Endothelial cell of umbilical vein (primary cell): ENCODE data around the gene OR3A2. TPM values are rescaled to one million over a fixed set of nuclear protein-coding genes. Genes with fewer than 3 reads are reported as not detected.
"Not testable (repeated sequence)": the region's sequence is repeated elsewhere in the genome, so short reads cannot be mapped to it uniquely, and the experiment has no call there.

Experiments
- BruUV-seq: library from RNA; stranded (reverse); fragments of 400-500 nt; replicated peaks from 2 replicates; lab custom pipeline; 2021; lab: Mats Ljungman, UMichigan
- CTCF ChIA-PET: fragments of 300-600, 350-600 bp; sonication (Branson Sonifier 250); formaldehyde crosslinking; loops from one replicate; lab custom pipeline; 2021; ENCODE audit warnings: antibody characterized with exemption, inconsistent platforms; lab: Charles Lee
- POLR2A ChIA-PET: fragments of 300-600, 350-600 bp; sonication (Branson Sonifier 250); formaldehyde crosslinking; loops from one replicate; lab custom pipeline; 2021; ENCODE audit warnings: antibody characterized with exemption, inconsistent platforms; lab: Charles Lee
- DNase-seq: peaks from one replicate; pipeline ENCODE4 v3.0.0-alpha.2; 2011; ENCODE audit warnings: low read depth, low spot score
- FAIRE-seq: peaks from 2 replicates; lab custom pipeline; 2011; peaks lifted over from hg19 to GRCh38; lab: Jason Lieb, UNC
- H2AFZ ChIP-seq: 2 replicates; pipeline ENCODE4 v1.6.0; 2012; ENCODE audit warnings: low read depth, low read length, control low read depth, inconsistent platforms
- H3K27ac ChIP-seq: 2 replicates; pipeline ENCODE4 v1.5.1; 2011; ENCODE audit warnings: low read depth, mild to moderate bottlenecking, control low read depth, low read length, moderate library complexity; ENCODE audit not compliant: insufficient read depth
- H3K27me3 ChIP-seq, 2 experiments: 2 replicates each; pipeline versions ENCODE4 v1.6.0 to v1.6.1; 2011; ENCODE audit warnings: low read length in 2 of 2, mixed read lengths in 1 of 2; ENCODE audit not compliant: control insufficient read depth in 2 of 2, insufficient read depth in 2 of 2
- H3K36me3 ChIP-seq, 2 experiments: 2 replicates in 1 of 2; 3 replicates in 1 of 2; pipeline ENCODE4 v1.5.1; 2011; ENCODE audit warnings: low read length in 2 of 2, mild to moderate bottlenecking in 1 of 2, moderate library complexity in 1 of 2; ENCODE audit not compliant: control insufficient read depth in 2 of 2, insufficient read depth in 2 of 2; ENCODE audit errors: extremely low read depth in 1 of 2
- H3K4me1 ChIP-seq: 3 replicates; pipeline ENCODE4 v1.5.1; 2011; ENCODE audit warnings: mild to moderate bottlenecking, low read length; ENCODE audit not compliant: control insufficient read depth, insufficient read depth; ENCODE audit errors: extremely low read depth
- H3K4me2 ChIP-seq: 2 replicates; pipeline ENCODE4 v1.6.1; 2011; ENCODE audit warnings: low read length, control low read depth, mixed read lengths; ENCODE audit not compliant: insufficient read depth
- H3K4me3 ChIP-seq, 3 experiments: fragments of 200-600 bp in 1 of 3; sonication (generic), shearing (Covaris generic) in 1 of 3; replicated peaks in 1 of 3; 2 replicates each; pipeline ENCODE4 v1.5.1; 2011 to 2016; ENCODE audit warnings: control low read depth in 3 of 3, low read length in 3 of 3, mild to moderate bottlenecking in 2 of 3, inconsistent platforms in 1 of 3, low read depth in 1 of 3, moderate library complexity in 1 of 3; ENCODE audit not compliant: insufficient read depth in 1 of 3
- H3K79me2 ChIP-seq: 2 replicates; pipeline ENCODE4 v1.6.0; 2012; ENCODE audit warnings: low read length, inconsistent platforms; ENCODE audit not compliant: control insufficient read depth, insufficient read depth
- H3K9ac ChIP-seq: replicated peaks from 2 replicates; pipeline ENCODE3; 2011; ENCODE audit warnings: low read length, control low read depth; ENCODE audit not compliant: insufficient read depth; ENCODE audit errors: extremely low read depth
- H3K9me1 ChIP-seq: replicated peaks from 3 replicates; pipeline ENCODE4 v1.6.0; 2011; ENCODE audit warnings: mild to moderate bottlenecking, low read length; ENCODE audit not compliant: control insufficient read depth, insufficient read depth; ENCODE audit errors: extremely low read depth
- H3K9me3 ChIP-seq: replicated peaks from 2 replicates; pipeline ENCODE4 v1.5.1; 2012; ENCODE audit warnings: low read length, inconsistent platforms; ENCODE audit not compliant: control insufficient read depth, insufficient read depth
- H4K20me1 ChIP-seq: replicated peaks from 2 replicates; pipeline ENCODE3; 2011; ENCODE audit warnings: mild to moderate bottlenecking, low read length; ENCODE audit not compliant: control insufficient read depth, insufficient read depth; ENCODE audit errors: extremely low read depth
- EZH2 ChIP-seq: IDR thresholded peaks from 2 replicates; pipeline ENCODE4 v1.6.1; 2012; ENCODE audit warnings: borderline replicate concordance, low read depth, mild to moderate bottlenecking, moderate library complexity, low read length, inconsistent platforms; ENCODE audit not compliant: severe bottlenecking
- FOS ChIP-seq: IDR thresholded peaks from 2 replicates; pipeline ENCODE4 v1.6.1; 2011; ENCODE audit warnings: mild to moderate bottlenecking, low read length, moderate library complexity, borderline replicate concordance; ENCODE audit not compliant: insufficient read depth
- GATA2 ChIP-seq: IDR thresholded peaks from 2 replicates; pipeline ENCODE4 v1.7.0; 2011; ENCODE audit warnings: low read depth, mild to moderate bottlenecking, moderate library complexity, mixed read lengths, low read length; ENCODE audit not compliant: insufficient read length, insufficient read depth
- JUN ChIP-seq: IDR thresholded peaks from 2 replicates; pipeline ENCODE4 v1.6.1; 2011; ENCODE audit warnings: borderline replicate concordance, low read depth; ENCODE audit not compliant: insufficient read length, insufficient read depth
- MYC ChIP-seq: IDR thresholded peaks from one replicate; pipeline ENCODE4 v1.6.1; 2011; ENCODE audit warnings: mild to moderate bottlenecking, low read depth, low read length
- POLR2A ChIP-seq: IDR thresholded peaks from 2 replicates; pipeline ENCODE4 v1.6.1; 2012; ENCODE audit warnings: low read depth, mild to moderate bottlenecking, control low read depth, low read length
- POLR2AphosphoS5 ChIP-seq: IDR thresholded peaks from 2 replicates; pipeline ENCODE4 v1.6.1; 2012; ENCODE audit warnings: low read depth, mild to moderate bottlenecking, control low read depth, low read length, moderate library complexity; ENCODE audit not compliant: insufficient read depth
- dilution Hi-C: fragments of 300-500 bp; cut with MboI; formaldehyde crosslinking; loops from one replicate; pipeline ENCODE4 v1.15.0; 2019; ENCODE audit warnings: low sequenced_read_pairs; ENCODE audit not compliant: extremely low pct_ligation_motif_present
- intact Hi-C: fragments of 100-400 bp; cut with micrococcal nuclease; formaldehyde crosslinking; loops from one replicate; pipeline ENCODE4 v1.10.0; 2022
- polyA plus RNA-seq, 4 experiments: library from polyadenylated mRNA; depleted of rRNA in 3 of 4; stranded (reverse) in 3 of 4; unstranded in 1 of 4; fragments of >200 nt; gene quantifications; 2 replicates each; pipeline versions ENCODE4 v1.2.1 to v1.2.3, GENCODE V29; 2011 to 2012; ENCODE audit warnings: missing spikeins in 1 of 4
- total RNA-seq: library from RNA; stranded (reverse); gene quantifications from 2 replicates; pipeline ENCODE4 v1.2.3, GENCODE V29; 2021
- TF ChIP-seq, protein P1 (sequence below), 2 donors: IDR thresholded peaks; 1 replicate in 1 of 2; 2 replicates in 1 of 2; pipeline ENCODE4 v1.5.1; 2011; ENCODE audit warnings: low read length in 2 of 2, mild to moderate bottlenecking in 2 of 2, moderate library complexity in 2 of 2, control low read depth in 1 of 2, inconsistent platforms in 1 of 2, low read depth in 1 of 2; ENCODE audit not compliant: insufficient read depth in 1 of 2; ENCODE audit errors: extremely low read depth in 1 of 2
- TF ChIP-seq, protein P2 (sequence below): IDR thresholded peaks from 2 replicates; pipeline ENCODE4 v1.6.1; 2011; ENCODE audit not compliant: insufficient read depth, insufficient read length

OR3A2 gene
- total and polyA plus RNA-seq, 2 donors (not counting 3 experiments of a cell fraction or from before 2014, with no cell fraction given) = 0.10 TPM; not detected in 1

DNA sequence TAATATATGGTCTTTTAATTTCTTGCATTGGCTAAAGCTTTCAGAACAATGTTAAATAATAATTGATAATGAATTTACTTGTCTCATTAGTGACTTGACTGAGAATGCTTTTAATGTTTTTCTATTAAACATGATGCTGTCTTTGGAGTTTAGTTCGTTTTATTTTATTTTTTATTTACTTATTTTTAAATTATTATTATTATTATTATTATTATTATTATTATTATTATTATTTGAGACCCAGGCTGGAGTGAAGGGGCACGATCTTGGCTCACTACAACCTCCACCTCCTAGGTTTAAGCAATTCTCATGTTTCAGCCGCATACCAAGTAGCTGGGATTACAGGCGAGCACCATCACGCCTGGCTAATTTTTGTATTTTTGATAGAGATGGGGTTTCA, 29.5 kb upstream of the OR3A2 start:
- no peaks in the 10 kb centered on the region for H3K9me3 ChIP-seq
- H4K20me1 ChIP-seq = no peaks in the 10 kb centered on the region
- H3K36me3 ChIP-seq = no peaks in the 10 kb centered on the region
- no peaks in the 10 kb centered on the region for H3K4me1 ChIP-seq
- H3K27me3 ChIP-seq = no peaks in the 10 kb centered on the region
- POLR2A ChIA-PET = no interaction called here
- no peak overlapping the region for H3K9ac ChIP-seq
- H3K79me2 ChIP-seq = no peaks in the 10 kb centered on the region
- TF ChIP-seq GATA2 = no peak
- no peak for TF ChIP-seq JUN
- no peak for TF ChIP-seq FOS
- TF ChIP-seq, protein P1, sequence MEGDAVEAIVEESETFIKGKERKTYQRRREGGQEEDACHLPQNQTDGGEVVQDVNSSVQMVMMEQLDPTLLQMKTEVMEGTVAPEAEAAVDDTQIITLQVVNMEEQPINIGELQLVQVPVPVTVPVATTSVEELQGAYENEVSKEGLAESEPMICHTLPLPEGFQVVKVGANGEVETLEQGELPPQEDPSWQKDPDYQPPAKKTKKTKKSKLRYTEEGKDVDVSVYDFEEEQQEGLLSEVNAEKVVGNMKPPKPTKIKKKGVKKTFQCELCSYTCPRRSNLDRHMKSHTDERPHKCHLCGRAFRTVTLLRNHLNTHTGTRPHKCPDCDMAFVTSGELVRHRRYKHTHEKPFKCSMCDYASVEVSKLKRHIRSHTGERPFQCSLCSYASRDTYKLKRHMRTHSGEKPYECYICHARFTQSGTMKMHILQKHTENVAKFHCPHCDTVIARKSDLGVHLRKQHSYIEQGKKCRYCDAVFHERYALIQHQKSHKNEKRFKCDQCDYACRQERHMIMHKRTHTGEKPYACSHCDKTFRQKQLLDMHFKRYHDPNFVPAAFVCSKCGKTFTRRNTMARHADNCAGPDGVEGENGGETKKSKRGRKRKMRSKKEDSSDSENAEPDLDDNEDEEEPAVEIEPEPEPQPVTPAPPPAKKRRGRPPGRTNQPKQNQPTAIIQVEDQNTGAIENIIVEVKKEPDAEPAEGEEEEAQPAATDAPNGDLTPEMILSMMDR (IDR thresholded peaks at IDR 0.05; ENCODE audit: extremely low read depth in 1 of 2, insufficient read depth in 1 of 2, low read depth in 1 of 2, low read length in 2 of 2) = no peak
- TF ChIP-seq, protein P2, sequence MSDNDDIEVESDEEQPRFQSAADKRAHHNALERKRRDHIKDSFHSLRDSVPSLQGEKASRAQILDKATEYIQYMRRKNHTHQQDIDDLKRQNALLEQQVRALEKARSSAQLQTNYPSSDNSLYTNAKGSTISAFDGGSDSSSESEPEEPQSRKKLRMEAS = no peak
- TF ChIP-seq MYC = no peak
- TF ChIP-seq POLR2A = no peak
- no peak for TF ChIP-seq EZH2
- TF ChIP-seq POLR2AphosphoS5 = no peak
- BruUV-seq = no TSS peak
- FAIRE-seq (no peak), DNase-seq (no peak)
- no peak overlapping the region for H3K4me3 ChIP-seq
- dilution Hi-C loops = no loop called here
- H3K4me2 ChIP-seq = no peak overlapping the region
- H2AFZ ChIP-seq = no peak overlapping the region
- no peak overlapping the region for H3K27ac ChIP-seq
- intact Hi-C loops = no loop called here
- CTCF ChIA-PET = no interaction called here
- H3K9me1 ChIP-seq = no peaks in the 10 kb centered on the region

DNA sequence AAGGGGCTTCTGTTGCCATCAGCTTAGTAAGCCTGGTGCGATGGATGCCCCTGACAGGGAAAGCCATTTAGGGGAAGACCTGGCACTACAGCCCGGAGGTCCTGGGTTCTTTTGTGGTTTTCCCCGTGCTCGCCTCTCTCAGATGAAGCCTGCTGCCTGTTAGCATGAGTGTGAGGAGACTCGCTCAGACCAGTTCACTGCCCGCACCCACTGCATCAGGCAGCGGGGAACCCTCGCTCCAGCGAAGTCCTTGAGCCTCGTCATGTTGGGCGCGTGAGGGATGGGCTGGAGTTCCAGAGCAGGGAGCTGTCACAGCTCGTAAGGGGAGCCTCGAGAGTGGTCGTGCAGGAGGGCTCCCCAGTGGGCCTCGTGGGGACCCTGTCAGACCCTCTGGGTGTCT, 26.1 kb upstream of the OR3A2 start:
- intact Hi-C loops = not testable (repeated sequence)

More for the DNA sequence above, 26.1 kb upstream of the OR3A2 start:
- POLR2A ChIA-PET, H3K9me1 ChIP-seq, H3K4me2 ChIP-seq, dilution Hi-C loops, H3K36me3 ChIP-seq, H3K79me2 ChIP-seq, DNase-seq, H3K4me3 ChIP-seq, H3K27ac ChIP-seq, H2AFZ ChIP-seq, H3K9ac ChIP-seq, H3K9me3 ChIP-seq, BruUV-seq, H4K20me1 ChIP-seq, CTCF ChIA-PET, H3K27me3 ChIP-seq, FAIRE-seq, H3K4me1 ChIP-seq: not testable (repeated sequence)
